A204.1 (cell line): Measurements from ENCODE around the gene PCNX4.
"Not testable (repeated sequence)": the region's sequence is repeated elsewhere in the genome, so short reads cannot be mapped to it uniquely, and the experiment has no call there.

Experiments used
- FAIRE-seq: peaks from 2 replicates; lab custom pipeline; 2012; peaks lifted over from hg19 to GRCh38; lab: Jason Lieb, UNC

Gene PCNX4

DNA sequence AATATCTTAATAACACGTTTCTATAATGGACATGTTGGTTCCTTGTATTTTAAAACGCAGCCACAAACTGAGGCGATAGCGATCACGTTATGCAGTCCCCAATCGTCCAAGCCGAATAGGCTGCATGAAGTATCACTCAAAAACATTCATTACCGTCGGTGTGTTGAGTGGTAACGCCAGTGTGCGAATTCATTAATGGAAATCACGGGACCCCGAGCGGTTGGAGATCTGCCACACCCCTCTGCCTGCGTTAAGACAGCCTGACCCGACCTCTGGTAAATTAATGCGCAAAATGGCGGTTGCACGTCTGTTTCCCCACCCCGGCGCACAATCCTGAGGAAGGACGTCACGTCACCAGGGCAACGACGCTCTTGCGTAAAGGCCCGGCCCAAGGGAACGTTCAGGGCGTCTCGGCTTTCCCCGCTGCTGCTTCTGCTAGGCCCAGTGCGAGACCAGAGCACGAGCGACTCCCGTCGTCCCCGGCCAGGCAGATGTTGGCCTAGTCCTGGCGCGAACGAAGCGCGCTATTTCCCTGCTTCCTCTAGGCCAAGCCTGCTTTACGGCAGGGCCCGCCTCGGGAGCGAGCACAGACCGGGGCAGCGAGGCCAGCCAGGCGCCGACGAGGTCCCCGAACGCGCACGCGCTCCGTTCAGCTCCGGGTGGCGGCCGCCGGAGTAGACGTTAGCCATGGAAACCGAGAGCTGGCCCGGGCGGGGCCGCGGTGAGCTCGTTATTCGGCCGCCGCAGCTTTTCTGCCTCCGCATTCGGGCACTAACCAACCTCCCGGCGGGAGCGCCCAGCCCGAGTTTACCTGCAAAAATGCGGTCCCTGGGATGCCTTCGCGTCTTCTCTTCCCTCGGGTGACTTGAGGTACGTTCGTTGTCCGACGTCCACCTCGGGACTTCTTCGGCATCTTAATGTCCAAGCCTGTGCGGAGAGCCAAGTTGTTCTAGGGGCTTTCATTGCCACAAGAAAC is at the start of gene PCNX4:
PCNX4 (plus strand) TSS at position 374 of the 976 bp plus-strand sequence. CDS start 15,716 bp downstream, outside the sequence.
- FAIRE-seq: peak; percentile 94

GRCh38 chr14:60047976-60048375 is 43.7 kb upstream of the PCNX4 start:
- not testable (repeated sequence) for FAIRE-seq

- FAIRE-seq: no peak
Observed at GRCh38 chr14:60051721-60052221, 40.0 kb upstream of the PCNX4 start.

DNA sequence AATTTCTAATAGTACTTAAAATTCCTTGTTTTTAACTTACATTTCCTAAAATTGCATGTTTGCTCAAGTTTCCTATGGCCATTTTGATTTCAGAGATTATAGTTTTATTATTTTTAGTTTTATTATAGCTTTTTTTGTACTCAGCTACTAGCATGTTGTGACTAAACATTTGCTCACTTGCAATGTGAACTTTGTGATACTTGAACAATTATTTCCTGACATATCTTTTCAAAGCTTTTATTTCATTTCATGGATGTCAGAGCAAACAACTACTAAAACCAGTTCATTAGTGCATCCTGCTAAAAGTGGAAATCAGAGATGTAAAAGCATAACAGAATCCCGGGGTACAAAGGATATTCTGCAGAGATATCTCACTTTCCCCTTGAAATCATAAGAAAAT is 33.6 kb upstream of the PCNX4 start:
- no peak for FAIRE-seq

GRCh38 chr14:60061371-60061770 is 30.4 kb upstream of the PCNX4 start:
- no peak for FAIRE-seq

- FAIRE-seq: peak; percentile 99
Observed at GRCh38 chr14:60064491-60065072, 27.1 kb upstream of the PCNX4 start.

DNA sequence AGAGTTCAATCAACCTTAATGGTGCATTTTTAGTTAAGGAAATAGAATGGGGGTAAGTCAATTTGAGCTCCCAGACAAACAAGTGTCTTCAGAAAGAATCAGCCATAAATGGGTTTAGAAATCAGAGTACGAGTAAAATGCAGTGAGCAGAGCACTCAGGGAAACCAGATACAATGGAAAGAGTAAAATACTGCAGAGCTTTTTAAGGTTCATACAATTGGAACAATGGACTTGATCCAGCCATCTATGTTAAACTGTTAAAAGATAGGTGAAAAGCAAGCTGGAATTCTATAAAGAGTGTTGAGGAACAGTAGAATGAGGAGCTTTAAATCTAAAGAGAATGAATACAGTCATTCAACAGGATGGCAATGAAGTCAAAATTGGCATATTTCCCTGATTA is 23.8 kb upstream of the PCNX4 start:
- FAIRE-seq: no peak

- no peak for FAIRE-seq
Observed at GRCh38 chr14:60079723-60080122, 12.0 kb upstream of the PCNX4 start.

DNA sequence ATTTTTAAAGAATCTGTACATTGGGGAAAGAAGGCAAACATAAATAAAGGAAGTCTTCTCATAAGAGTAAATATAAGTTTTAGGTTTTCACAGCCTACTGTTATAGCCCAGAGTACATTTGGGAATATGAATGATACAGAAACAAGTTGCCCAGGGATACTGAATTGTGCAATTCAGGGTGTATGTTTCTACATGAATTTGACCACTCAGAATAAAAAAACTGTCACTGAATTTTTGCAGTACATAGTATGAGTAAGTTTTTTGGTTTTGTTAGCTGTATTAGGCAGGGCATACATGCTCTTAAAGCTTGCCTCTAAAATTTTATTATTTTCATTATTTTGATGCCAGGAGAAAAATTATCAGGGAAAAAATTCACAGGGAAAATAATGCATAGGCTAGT is 6.6 kb upstream of the PCNX4 start:
- no peak for FAIRE-seq

DNA sequence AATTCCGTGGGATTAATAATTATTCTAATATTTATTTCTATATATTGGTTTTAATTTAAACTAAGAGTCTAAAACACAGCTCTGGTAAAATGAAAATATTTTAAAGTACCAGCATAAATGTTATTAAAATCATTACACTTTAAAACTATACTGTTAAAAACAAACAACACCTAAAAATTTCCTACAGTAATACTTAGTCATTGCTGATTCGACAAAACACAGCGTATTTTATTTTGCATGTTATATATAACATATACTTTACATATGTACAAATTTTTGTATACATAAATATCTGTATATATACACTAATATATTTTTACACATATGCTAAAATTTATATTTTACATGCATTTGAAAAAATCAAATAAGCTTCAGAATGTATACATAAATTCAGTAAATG is 6.0 kb upstream of the PCNX4 start:
- FAIRE-seq: peak; percentile 55

GRCh38 chr14:60087668-60088067 is 4.1 kb upstream of the PCNX4 start:
- no peak for FAIRE-seq

DNA sequence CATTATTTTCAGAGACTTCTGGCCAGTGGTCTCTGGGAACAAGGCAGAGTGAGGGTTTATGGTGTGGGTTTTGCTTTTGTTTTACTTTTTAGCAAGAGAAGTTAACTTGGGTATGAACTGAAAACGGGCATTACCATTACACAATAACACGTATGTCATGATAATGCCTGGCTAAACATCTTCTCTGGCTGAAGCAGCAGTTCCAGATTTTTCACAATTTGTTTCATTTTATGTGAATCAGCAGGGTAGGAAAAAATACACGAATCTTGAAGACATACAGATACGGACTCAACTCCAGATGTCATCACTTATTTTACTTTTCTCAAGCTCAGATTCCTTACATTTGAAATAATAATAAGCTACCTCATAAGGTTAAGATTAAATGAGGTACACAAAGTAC is 2.5 kb upstream of the PCNX4 start:
- FAIRE-seq: no peak

GRCh38 chr14:60090864-60091519 is 731 bp upstream of the PCNX4 start:
- FAIRE-seq: no peak

DNA sequence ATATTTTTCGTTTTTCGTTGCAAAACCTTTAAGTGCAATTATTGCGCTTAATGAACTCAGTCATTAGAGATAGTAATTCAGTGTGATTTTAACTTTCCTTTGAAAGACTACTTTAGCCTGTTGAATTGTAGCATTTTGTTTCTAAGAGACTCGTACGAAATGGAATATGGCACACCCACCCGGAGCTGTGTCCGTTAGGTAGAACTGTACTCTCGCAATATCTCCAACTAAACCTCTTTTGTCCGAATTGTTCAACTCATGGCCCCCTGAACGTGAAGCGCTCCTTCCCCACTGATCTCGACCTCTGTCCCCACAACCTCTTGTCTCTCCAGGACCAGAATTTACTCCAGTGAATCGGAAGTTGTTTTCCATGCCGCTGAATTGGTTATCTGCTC is 800 bp downstream of the PCNX4 start:
- no peak for FAIRE-seq

- no peak for FAIRE-seq
Observed at GRCh38 chr14:60093080-60093479, 1.4 kb downstream of the PCNX4 start.

GRCh38 chr14:60093606-60094005 is 1.9 kb downstream of the PCNX4 start:
- no peak for FAIRE-seq

DNA sequence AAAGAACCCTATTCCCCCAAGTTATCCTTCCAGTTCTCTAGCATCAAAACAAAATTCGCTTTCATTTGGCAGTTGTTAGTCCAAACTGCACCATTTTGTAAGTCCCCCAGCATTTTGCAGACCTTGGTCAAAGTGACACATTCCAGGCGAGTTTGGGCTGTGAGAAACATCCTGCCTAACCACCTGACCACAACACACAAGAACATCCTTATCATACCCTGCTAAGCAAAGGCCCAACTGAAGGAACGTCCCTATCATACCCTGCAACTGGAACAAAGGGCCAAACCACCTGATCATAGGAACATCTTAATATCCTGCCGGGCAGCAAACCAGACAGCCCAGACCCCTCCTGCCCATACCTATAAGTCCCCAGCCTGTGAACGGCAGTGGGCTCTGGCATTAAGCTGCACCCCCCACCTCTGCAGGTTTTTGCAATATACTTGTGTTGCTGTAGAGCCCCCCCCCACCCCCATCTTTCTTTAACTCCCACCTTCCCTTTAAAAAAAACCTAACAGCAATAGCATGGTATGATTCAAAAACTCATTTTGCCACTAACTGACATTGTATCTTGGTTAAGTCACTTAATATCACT is 2.7 kb downstream of the PCNX4 start:
- no peak for FAIRE-seq

- FAIRE-seq: no peak
Observed at GRCh38 chr14:60095231-60095630, 3.5 kb downstream of the PCNX4 start.

GRCh38 chr14:60095781-60096450 is 4.2 kb downstream of the PCNX4 start:
- FAIRE-seq: no peak

GRCh38 chr14:60097974-60098373 is 6.3 kb downstream of the PCNX4 start:
- no peak for FAIRE-seq

- FAIRE-seq: not testable (repeated sequence)
Observed at GRCh38 chr14:60099855-60100254, 8.1 kb downstream of the PCNX4 start.

GRCh38 chr14:60101786-60102185 is 10.1 kb downstream of the PCNX4 start:
- FAIRE-seq: no peak
